Dendritic cell treated with granulocyte-macrophage colony-stimulating factor and Interleukin-4, amounts not matched to agents 40 ng/mL and 50 ng/mL, for 4 days (primary cell): ENCODE results near the gene FCRLA.

Source experiments
- H3K27ac Mint-ChIP-seq: one replicate; pipeline ENCODE4 v1.8.0; 2022; ENCODE audit warnings: mild to moderate bottlenecking, mixed read lengths
- H3K27me3 Mint-ChIP-seq: one replicate; pipeline ENCODE4 v1.8.0; 2022; ENCODE audit warnings: mild to moderate bottlenecking, mixed read lengths
- H3K36me3 Mint-ChIP-seq: one replicate; pipeline ENCODE4 v1.8.0; 2022; ENCODE audit warnings: low read depth, mixed read lengths
- H3K4me1 Mint-ChIP-seq: one replicate; pipeline ENCODE4 v1.8.0; 2022; ENCODE audit warnings: low read depth, mixed read lengths
- H3K4me3 Mint-ChIP-seq: one replicate; pipeline ENCODE4 v1.8.0; 2022; ENCODE audit warnings: mild to moderate bottlenecking, moderate library complexity, mixed read lengths
- H3K9me3 Mint-ChIP-seq: one replicate; pipeline ENCODE4 v1.8.0; 2022; ENCODE audit warnings: mixed read lengths
- intact Hi-C: fragments of 100-400 bp; cut with micrococcal nuclease; formaldehyde crosslinking; loops from one replicate; pipeline ENCODE4 v1.15.0; 2022

Gene FCRLA

GRCh38 chr1:161731981-161732718 lies 25.1 kb downstream of the FCRLA start:
- peaks cover 48% of the 10 kb centered on the region for H3K4me1 Mint-ChIP-seq

GRCh38 chr1:161733526-161733925 lies 26.5 kb downstream of the FCRLA start:
- H3K4me3 Mint-ChIP-seq, result no peak overlapping the region
- no peak overlapping the region for H3K27ac Mint-ChIP-seq
- peaks cover 45% of the 10 kb centered on the region for H3K4me1 Mint-ChIP-seq
- peaks cover 17% of the 10 kb centered on the region for H3K27me3 Mint-ChIP-seq
- H3K36me3 Mint-ChIP-seq, result no peaks in the 10 kb centered on the region
- intact Hi-C loops, result loop anchor here (10.0 kb wide), 2 partner anchors 49 to 169 kb away; no protein-coding TSS in a partner anchor
- H3K9me3 Mint-ChIP-seq, result no peaks in the 10 kb centered on the region

More at GRCh38 chr1:161731981-161732718, 25.1 kb downstream of the FCRLA start:
- Mint-ChIP-seq H3K27me3 (peaks cover 17% of the 10 kb centered on the region), H3K4me3 (no peak overlapping the region), H3K9me3 (no peaks in the 10 kb centered on the region), H3K36me3 (no peaks in the 10 kb centered on the region), H3K27ac (no peak overlapping the region)
- intact Hi-C loops, result loop anchor here (10.0 kb wide), 2 partner anchors 47 to 167 kb away; no protein-coding TSS in a partner anchor

GRCh38 chr1:161735837-161736236 lies 28.8 kb downstream of the FCRLA start:
- Mint-ChIP-seq H3K27me3 (peaks cover 17% of the 10 kb centered on the region), H3K9me3 (no peaks in the 10 kb centered on the region), H3K27ac (peak overlapping the region; percentile 37), H3K4me1 (peaks cover 48% of the 10 kb centered on the region), H3K36me3 (no peaks in the 10 kb centered on the region), H3K4me3 (no peak overlapping the region)
- intact Hi-C loops, result loop anchor here (10.0 kb wide), 2 partner anchors 51 to 171 kb away; no protein-coding TSS in a partner anchor

GRCh38 chr1:161736335-161736969 lies 29.4 kb downstream of the FCRLA start:
- Mint-ChIP-seq H3K4me1 (peaks cover 55% of the 10 kb centered on the region), H3K4me3 (no peak overlapping the region), H3K9me3 (no peaks in the 10 kb centered on the region), H3K27me3 (peaks cover 14% of the 10 kb centered on the region), H3K27ac (peak overlapping the region; percentile 37), H3K36me3 (no peaks in the 10 kb centered on the region)
- intact Hi-C loops, result loop anchor here (10.0 kb wide), 2 partner anchors 52 to 172 kb away; no protein-coding TSS in a partner anchor

GRCh38 chr1:161737625-161738024 lies 30.6 kb downstream of the FCRLA start:
- intact Hi-C loops, result loop anchor here (10.0 kb wide), 2 partner anchors 53 to 173 kb away; no protein-coding TSS in a partner anchor
- Mint-ChIP-seq H3K27ac (no peak overlapping the region), H3K27me3 (peaks cover 11% of the 10 kb centered on the region), H3K4me3 (no peak overlapping the region), H3K9me3 (no peaks in the 10 kb centered on the region), H3K36me3 (no peaks in the 10 kb centered on the region), H3K4me1 (peaks cover 55% of the 10 kb centered on the region)

- Mint-ChIP-seq H3K36me3 (no peaks in the 10 kb centered on the region), H3K27me3 (peaks cover 11% of the 10 kb centered on the region), H3K4me3 (no peak overlapping the region), H3K27ac (peak overlapping the region; percentile 90), H3K9me3 (no peaks in the 10 kb centered on the region), H3K4me1 (peaks cover 55% of the 10 kb centered on the region)
- intact Hi-C loops, result loop anchor here (10.0 kb wide), 2 partner anchors 54 to 174 kb away; no protein-coding TSS in a partner anchor
Measured at GRCh38 chr1:161738627-161739287, 31.7 kb downstream of the FCRLA start.

- H3K4me3 Mint-ChIP-seq, result no peak overlapping the region
- H3K4me1 Mint-ChIP-seq, result peaks cover 65% of the 10 kb centered on the region
- intact Hi-C loops, result loop anchor here (5.0 to 10.0 kb wide), 5 partner anchors 55 to 365 kb away; no protein-coding TSS in a partner anchor
- H3K9me3 Mint-ChIP-seq, result no peaks in the 10 kb centered on the region
- H3K36me3 Mint-ChIP-seq, result no peaks in the 10 kb centered on the region
- H3K27ac Mint-ChIP-seq, result peak overlapping the region; percentile 90
- H3K27me3 Mint-ChIP-seq, result peaks cover 13% of the 10 kb centered on the region
Measured at GRCh38 chr1:161739865-161740566, 33.0 kb downstream of the FCRLA start.

GRCh38 chr1:161740921-161741320 lies 33.9 kb downstream of the FCRLA start:
- peak overlapping the region; percentile 90 for H3K27ac Mint-ChIP-seq
- intact Hi-C loops, result loop anchor here (5.0 to 10.0 kb wide), 3 partner anchors 94 to 366 kb away; no protein-coding TSS in a partner anchor

GRCh38 chr1:161743231-161743630 lies 36.2 kb downstream of the FCRLA start:
- H3K36me3 Mint-ChIP-seq, result no peaks in the 10 kb centered on the region
- no peaks in the 10 kb centered on the region for H3K9me3 Mint-ChIP-seq
- intact Hi-C loops, result loop anchor here (5.0 to 10.0 kb wide), 3 partner anchors 96 to 368 kb away; no protein-coding TSS in a partner anchor
- H3K4me1 Mint-ChIP-seq, result peaks cover 62% of the 10 kb centered on the region
- no peak overlapping the region for H3K27ac Mint-ChIP-seq
- H3K4me3 Mint-ChIP-seq, result no peak overlapping the region
- peaks cover 17% of the 10 kb centered on the region for H3K27me3 Mint-ChIP-seq

More at GRCh38 chr1:161740921-161741320, 33.9 kb downstream of the FCRLA start:
- Mint-ChIP-seq H3K27me3 (peaks cover 11% of the 10 kb centered on the region), H3K36me3 (no peaks in the 10 kb centered on the region), H3K9me3 (no peaks in the 10 kb centered on the region), H3K4me3 (peak overlapping the region; percentile 23), H3K4me1 (peaks cover 66% of the 10 kb centered on the region)

- Mint-ChIP-seq H3K36me3 (peaks cover 27% of the 10 kb centered on the region), H3K27me3 (peaks cover 17% of the 10 kb centered on the region), H3K4me3 (no peak overlapping the region), H3K27ac (peak overlapping the region; percentile 40), H3K4me1 (peaks cover 52% of the 10 kb centered on the region), H3K9me3 (no peaks in the 10 kb centered on the region)
- intact Hi-C loops, result loop anchor here (10.0 kb wide), 2 partner anchors 263 to 373 kb away; no protein-coding TSS in a partner anchor
Measured at GRCh38 chr1:161747801-161748200, 40.8 kb downstream of the FCRLA start.

GRCh38 chr1:161749509-161750407 lies 42.7 kb downstream of the FCRLA start, which contains the start of gene DUSP12:
DUSP12 (plus strand) TSS chr1:161749786; CDS start chr1:161749802, 16 bp downstream.
- peaks cover 45% of the 10 kb centered on the region for H3K36me3 Mint-ChIP-seq
- H3K27me3 Mint-ChIP-seq, result peaks cover 16% of the 10 kb centered on the region
- peak within 1 kb of the TSS; percentile 93 for H3K27ac Mint-ChIP-seq
- intact Hi-C loops, result loop anchor here (10.0 kb wide), 2 partner anchors 265 to 375 kb away; no protein-coding TSS in a partner anchor
- peak within 1 kb of the TSS; percentile 99 for H3K4me3 Mint-ChIP-seq
- H3K9me3 Mint-ChIP-seq, result peaks cover 9% of the 10 kb centered on the region
- H3K4me1 Mint-ChIP-seq, result peaks cover 40% of the 10 kb centered on the region

GRCh38 chr1:161763522-161764098 lies 56.6 kb downstream of the FCRLA start:
- Mint-ChIP-seq H3K36me3 (peaks cover 17% of the 10 kb centered on the region), H3K4me1 (peaks cover 27% of the 10 kb centered on the region), H3K9me3 (no peaks in the 10 kb centered on the region), H3K27ac (no peak overlapping the region), H3K4me3 (no peak overlapping the region), H3K27me3 (no peaks in the 10 kb centered on the region)
- intact Hi-C loops, result no loop called here
